Mesenchymal stem cell (in vitro differentiated cells and primary cell): ENCODE measurements around the gene TOMM40L.

Experiments
- DNase-seq: peaks from one replicate; pipeline ENCODE4 v3.0.0-alpha.2; 2013
- H2AFZ ChIP-seq: one replicate; pipeline ENCODE4 v1.6.1; 2013; ENCODE audit warnings: low read depth, mild to moderate bottlenecking, control low read depth, inconsistent platforms, low read length, moderate library complexity
- H2AK5ac ChIP-seq: 2 replicates; pipeline ENCODE4 v1.6.1; 2013; ENCODE audit warnings: low read length, moderate library complexity, mild to moderate bottlenecking, inconsistent platforms; ENCODE audit not compliant: severe bottlenecking
- H2BK120ac ChIP-seq: one replicate; pipeline ENCODE4 v1.6.1; 2013; ENCODE audit warnings: low read depth, mild to moderate bottlenecking, inconsistent platforms, low read length, moderate library complexity
- H2BK12ac ChIP-seq, 2 experiments: one replicate each; pipeline ENCODE4 v1.6.1; 2013; ENCODE audit warnings: inconsistent platforms in 2 of 2, low read length in 2 of 2, mild to moderate bottlenecking in 2 of 2, moderate library complexity in 2 of 2, control low read depth in 1 of 2
- H2BK15ac ChIP-seq: one replicate; pipeline ENCODE4 v1.6.1; 2013; ENCODE audit warnings: mild to moderate bottlenecking, low read depth, inconsistent platforms; ENCODE audit not compliant: poor library complexity, severe bottlenecking
- H2BK5ac ChIP-seq: 2 replicates; pipeline ENCODE4 v1.6.1; 2013; ENCODE audit warnings: low read depth, mild to moderate bottlenecking, low read length, control low read depth, inconsistent platforms; ENCODE audit not compliant: poor library complexity, severe bottlenecking
- H3K14ac ChIP-seq, 2 experiments: one replicate each; pipeline ENCODE4 v1.6.1; 2013; ENCODE audit warnings: inconsistent platforms in 2 of 2, low read length in 2 of 2, control low read depth in 1 of 2, mild to moderate bottlenecking in 1 of 2, moderate library complexity in 1 of 2
- H3K18ac ChIP-seq, 2 experiments: one replicate each; pipeline ENCODE4 v1.6.1; 2013; ENCODE audit warnings: inconsistent platforms in 2 of 2, low read length in 2 of 2, control low read depth in 1 of 2, low read depth in 1 of 2, mild to moderate bottlenecking in 1 of 2
- H3K23ac ChIP-seq, 2 experiments: one replicate each; pipeline ENCODE4 v1.6.1; 2013; ENCODE audit warnings: inconsistent platforms in 2 of 2, low read length in 2 of 2, mild to moderate bottlenecking in 2 of 2, moderate library complexity in 2 of 2, control low read depth in 1 of 2
- H3K27ac ChIP-seq: 2 replicates; pipeline ENCODE4 v1.5.1; 2013; ENCODE audit warnings: mild to moderate bottlenecking, moderate library complexity, low read length, control low read depth, inconsistent platforms; ENCODE audit not compliant: poor library complexity, severe bottlenecking
- H3K27me3 ChIP-seq, 2 experiments: 2 replicates each; pipeline versions ENCODE4 v1.6.1 to v1.7.0; 2013; ENCODE audit warnings: low read length in 2 of 2, mild to moderate bottlenecking in 2 of 2, moderate library complexity in 2 of 2, control low read depth in 1 of 2, inconsistent platforms in 1 of 2; ENCODE audit not compliant: control insufficient read depth in 1 of 2, insufficient read depth in 1 of 2
- H3K36me3 ChIP-seq, 2 experiments: 2 replicates each; pipeline versions ENCODE4 v1.6.1 to v1.7.0; 2013; ENCODE audit warnings: low read length in 2 of 2, control low read depth in 1 of 2, inconsistent platforms in 1 of 2, low read depth in 1 of 2, mild to moderate bottlenecking in 1 of 2; ENCODE audit not compliant: insufficient read depth in 2 of 2, control insufficient read depth in 1 of 2
- H3K4ac ChIP-seq, 2 experiments: one replicate each; pipeline ENCODE4 v1.6.1; 2013; ENCODE audit warnings: inconsistent platforms in 2 of 2, low read length in 2 of 2, mild to moderate bottlenecking in 2 of 2, moderate library complexity in 2 of 2, control low read depth in 1 of 2, low read depth in 1 of 2
- H3K4me1 ChIP-seq: 2 replicates; pipeline ENCODE4 v1.6.1; 2013; ENCODE audit warnings: low read depth, low read length, control low read depth; ENCODE audit not compliant: control insufficient read depth, insufficient read depth
- H3K4me2 ChIP-seq: 2 replicates; pipeline ENCODE4 v1.6.1; 2013; ENCODE audit warnings: low read length, mild to moderate bottlenecking, inconsistent platforms; ENCODE audit not compliant: poor library complexity, severe bottlenecking
- H3K4me3 ChIP-seq, 2 experiments: 2 replicates each; pipeline versions ENCODE4 v1.5.1 to v1.7.0; 2013; ENCODE audit warnings: low read length in 2 of 2, mild to moderate bottlenecking in 2 of 2, control low read depth in 1 of 2, low read depth in 1 of 2; ENCODE audit not compliant: insufficient read depth in 1 of 2
- H3K79me1 ChIP-seq: replicated peaks from 2 replicates; pipeline ENCODE4 v1.6.1; 2013; ENCODE audit warnings: mild to moderate bottlenecking, control low read depth, low read length, inconsistent platforms; ENCODE audit not compliant: poor library complexity, severe bottlenecking
- H3K9ac ChIP-seq: 2 replicates; pipeline ENCODE4 v1.7.0; 2013; ENCODE audit warnings: mild to moderate bottlenecking, low read length, moderate library complexity
- H3K9me3 ChIP-seq: 2 replicates; pipeline ENCODE4 v1.7.0; 2013; ENCODE audit warnings: mild to moderate bottlenecking, low read length; ENCODE audit not compliant: control insufficient read depth
- H4K8ac ChIP-seq: one replicate; pipeline ENCODE4 v1.6.1; 2013; ENCODE audit warnings: inconsistent platforms, mild to moderate bottlenecking, low read length, moderate library complexity
- H4K91ac ChIP-seq: one replicate; pipeline ENCODE4 v1.6.1; 2013; ENCODE audit warnings: mild to moderate bottlenecking, low read length, inconsistent platforms
- WGBS: methylation state at CpG from one replicate; pipeline ENCODE4 v1.1.7; 2013; ENCODE audit warnings: mixed read lengths; 5-methylcytosine and 5-hydroxymethylcytosine counted together

TOMM40L gene

DNA sequence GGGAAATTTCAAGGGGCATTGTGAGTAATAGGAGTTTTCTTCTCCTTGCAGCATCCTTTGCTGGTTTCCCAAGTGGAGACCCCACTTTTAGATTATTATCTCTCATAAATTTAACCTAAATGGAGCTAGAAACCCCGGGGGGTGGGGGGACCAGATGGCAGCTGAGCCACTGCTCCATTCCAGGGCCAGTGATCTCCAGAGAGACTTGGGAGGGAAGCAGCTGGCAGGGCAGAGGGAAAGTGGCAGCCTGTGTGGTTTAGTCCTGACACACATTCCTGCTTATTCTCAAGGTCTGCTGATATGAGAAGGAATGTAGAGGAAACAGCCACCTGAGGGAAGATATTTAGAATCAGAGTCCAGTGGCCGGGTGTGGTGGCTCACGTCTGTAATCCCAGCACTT is 49.0 kb downstream of the TOMM40L start:
- Histone ChIP-seq H3K79me1 (no peaks in the 10 kb centered on the region), H2AK5ac (no peak overlapping the region), H3K27me3 (peaks cover 22 to 43% of the 10 kb centered on the region in 2 experiments), H4K8ac (no peak overlapping the region), H3K23ac (no peak overlapping the region), H3K4me2 (no peak overlapping the region), H3K18ac (no peak overlapping the region), H2BK15ac (no peak overlapping the region), H3K4ac (no peak overlapping the region), H3K4me3 (no peak overlapping the region), H3K9me3 (no peaks in the 10 kb centered on the region), H2AFZ (no peak overlapping the region), H3K4me1 (no peaks in the 10 kb centered on the region), H3K27ac (no peak overlapping the region), H2BK12ac (no peak overlapping the region), H3K14ac (no peak overlapping the region), H4K91ac (no peak overlapping the region), H2BK120ac (no peak overlapping the region), H2BK5ac (no peak overlapping the region), H3K36me3 (no peaks in the 10 kb centered on the region), H3K9ac (no peak overlapping the region)
- WGBS: 95% methylated on average over 1 of the region's 3 CpGs
- no peak for DNase-seq
